Endothelial cell of umbilical vein (primary cell): ENCODE measurements around the gene ZNF385B. TPM values are rescaled to one million over a fixed set of nuclear protein-coding genes. Genes with fewer than 3 reads are reported as not detected.

Experiments used
- BruUV-seq: library from RNA; stranded (reverse); fragments of 400-500 nt; replicated peaks from 2 replicates; lab custom pipeline; 2021; lab: Mats Ljungman, UMichigan
- CTCF ChIA-PET: fragments of 300-600, 350-600 bp; sonication (Branson Sonifier 250); formaldehyde crosslinking; loops from one replicate; lab custom pipeline; 2021; ENCODE audit warnings: antibody characterized with exemption, inconsistent platforms; lab: Charles Lee
- POLR2A ChIA-PET: fragments of 300-600, 350-600 bp; sonication (Branson Sonifier 250); formaldehyde crosslinking; loops from one replicate; lab custom pipeline; 2021; ENCODE audit warnings: antibody characterized with exemption, inconsistent platforms; lab: Charles Lee
- DNase-seq: peaks from one replicate; pipeline ENCODE4 v3.0.0-alpha.2; 2011; ENCODE audit warnings: low read depth, low spot score
- FAIRE-seq: peaks from 2 replicates; lab custom pipeline; 2011; peaks lifted over from hg19 to GRCh38; lab: Jason Lieb, UNC
- H2AFZ ChIP-seq: 2 replicates; pipeline ENCODE4 v1.6.0; 2012; ENCODE audit warnings: low read depth, low read length, control low read depth, inconsistent platforms
- H3K27ac ChIP-seq: 2 replicates; pipeline ENCODE4 v1.5.1; 2011; ENCODE audit warnings: low read depth, mild to moderate bottlenecking, control low read depth, low read length, moderate library complexity; ENCODE audit not compliant: insufficient read depth
- H3K27me3 ChIP-seq, 2 experiments: 2 replicates each; pipeline versions ENCODE4 v1.6.0 to v1.6.1; 2011; ENCODE audit warnings: low read length in 2 of 2, mixed read lengths in 1 of 2; ENCODE audit not compliant: control insufficient read depth in 2 of 2, insufficient read depth in 2 of 2
- H3K36me3 ChIP-seq, 2 experiments: 2 replicates in 1 of 2; 3 replicates in 1 of 2; pipeline ENCODE4 v1.5.1; 2011; ENCODE audit warnings: low read length in 2 of 2, mild to moderate bottlenecking in 1 of 2, moderate library complexity in 1 of 2; ENCODE audit not compliant: control insufficient read depth in 2 of 2, insufficient read depth in 2 of 2; ENCODE audit errors: extremely low read depth in 1 of 2
- H3K4me1 ChIP-seq: 3 replicates; pipeline ENCODE4 v1.5.1; 2011; ENCODE audit warnings: mild to moderate bottlenecking, low read length; ENCODE audit not compliant: control insufficient read depth, insufficient read depth; ENCODE audit errors: extremely low read depth
- H3K4me2 ChIP-seq: 2 replicates; pipeline ENCODE4 v1.6.1; 2011; ENCODE audit warnings: low read length, control low read depth, mixed read lengths; ENCODE audit not compliant: insufficient read depth
- H3K4me3 ChIP-seq, 3 experiments: fragments of 200-600 bp in 1 of 3; sonication (generic), shearing (Covaris generic) in 1 of 3; replicated peaks in 1 of 3; 2 replicates each; pipeline ENCODE4 v1.5.1; 2011 to 2016; ENCODE audit warnings: control low read depth in 3 of 3, low read length in 3 of 3, mild to moderate bottlenecking in 2 of 3, inconsistent platforms in 1 of 3, low read depth in 1 of 3, moderate library complexity in 1 of 3; ENCODE audit not compliant: insufficient read depth in 1 of 3
- H3K79me2 ChIP-seq: 2 replicates; pipeline ENCODE4 v1.6.0; 2012; ENCODE audit warnings: low read length, inconsistent platforms; ENCODE audit not compliant: control insufficient read depth, insufficient read depth
- H3K9ac ChIP-seq: replicated peaks from 2 replicates; pipeline ENCODE3; 2011; ENCODE audit warnings: low read length, control low read depth; ENCODE audit not compliant: insufficient read depth; ENCODE audit errors: extremely low read depth
- H3K9me1 ChIP-seq: replicated peaks from 3 replicates; pipeline ENCODE4 v1.6.0; 2011; ENCODE audit warnings: mild to moderate bottlenecking, low read length; ENCODE audit not compliant: control insufficient read depth, insufficient read depth; ENCODE audit errors: extremely low read depth
- H3K9me3 ChIP-seq: replicated peaks from 2 replicates; pipeline ENCODE4 v1.5.1; 2012; ENCODE audit warnings: low read length, inconsistent platforms; ENCODE audit not compliant: control insufficient read depth, insufficient read depth
- H4K20me1 ChIP-seq: replicated peaks from 2 replicates; pipeline ENCODE3; 2011; ENCODE audit warnings: mild to moderate bottlenecking, low read length; ENCODE audit not compliant: control insufficient read depth, insufficient read depth; ENCODE audit errors: extremely low read depth
- CTCF ChIP-seq, 2 donors: IDR thresholded peaks; 1 replicate in 1 of 2; 2 replicates in 1 of 2; pipeline ENCODE4 v1.5.1; 2011; ENCODE audit warnings: low read length in 2 of 2, mild to moderate bottlenecking in 2 of 2, moderate library complexity in 2 of 2, control low read depth in 1 of 2, inconsistent platforms in 1 of 2, low read depth in 1 of 2; ENCODE audit not compliant: insufficient read depth in 1 of 2; ENCODE audit errors: extremely low read depth in 1 of 2
- EZH2 ChIP-seq: IDR thresholded peaks from 2 replicates; pipeline ENCODE4 v1.6.1; 2012; ENCODE audit warnings: borderline replicate concordance, low read depth, mild to moderate bottlenecking, moderate library complexity, low read length, inconsistent platforms; ENCODE audit not compliant: severe bottlenecking
- FOS ChIP-seq: IDR thresholded peaks from 2 replicates; pipeline ENCODE4 v1.6.1; 2011; ENCODE audit warnings: mild to moderate bottlenecking, low read length, moderate library complexity, borderline replicate concordance; ENCODE audit not compliant: insufficient read depth
- GATA2 ChIP-seq: IDR thresholded peaks from 2 replicates; pipeline ENCODE4 v1.7.0; 2011; ENCODE audit warnings: low read depth, mild to moderate bottlenecking, moderate library complexity, mixed read lengths, low read length; ENCODE audit not compliant: insufficient read length, insufficient read depth
- JUN ChIP-seq: IDR thresholded peaks from 2 replicates; pipeline ENCODE4 v1.6.1; 2011; ENCODE audit warnings: borderline replicate concordance, low read depth; ENCODE audit not compliant: insufficient read length, insufficient read depth
- MAX ChIP-seq: IDR thresholded peaks from 2 replicates; pipeline ENCODE4 v1.6.1; 2011; ENCODE audit not compliant: insufficient read depth, insufficient read length
- MYC ChIP-seq: IDR thresholded peaks from one replicate; pipeline ENCODE4 v1.6.1; 2011; ENCODE audit warnings: mild to moderate bottlenecking, low read depth, low read length
- POLR2A ChIP-seq: IDR thresholded peaks from 2 replicates; pipeline ENCODE4 v1.6.1; 2012; ENCODE audit warnings: low read depth, mild to moderate bottlenecking, control low read depth, low read length
- dilution Hi-C: fragments of 300-500 bp; cut with MboI; formaldehyde crosslinking; loops from one replicate; pipeline ENCODE4 v1.15.0; 2019; ENCODE audit warnings: low sequenced_read_pairs; ENCODE audit not compliant: extremely low pct_ligation_motif_present
- intact Hi-C: fragments of 100-400 bp; cut with micrococcal nuclease; formaldehyde crosslinking; loops from one replicate; pipeline ENCODE4 v1.10.0; 2022
- polyA plus RNA-seq, 4 experiments: library from polyadenylated mRNA; depleted of rRNA in 3 of 4; stranded (reverse) in 3 of 4; unstranded in 1 of 4; fragments of >200 nt; gene quantifications; 2 replicates each; pipeline versions ENCODE4 v1.2.1 to v1.2.3, GENCODE V29; 2011 to 2012; ENCODE audit warnings: missing spikeins in 1 of 4
- total RNA-seq: library from RNA; stranded (reverse); gene quantifications from 2 replicates; pipeline ENCODE4 v1.2.3, GENCODE V29; 2021

The ZNF385B gene
- total and polyA plus RNA-seq, 2 donors (not counting 3 experiments of a cell fraction or from before 2014, with no cell fraction given) = not detected

GRCh38 chr2:179455172-179455524 is 406.3 kb downstream of the ZNF385B start:
- Histone ChIP-seq H3K4me3 (no peak overlapping the region), H3K4me1 (peaks cover 10% of the 10 kb centered on the region), H3K36me3 (no peaks in the 10 kb centered on the region), H3K9ac (no peak overlapping the region), H3K9me3 (peaks cover 2% of the 10 kb centered on the region), H3K27ac (peak overlapping the region; percentile 53), H3K4me2 (no peak overlapping the region), H3K9me1 (no peaks in the 10 kb centered on the region), H3K79me2 (no peaks in the 10 kb centered on the region), H4K20me1 (no peaks in the 10 kb centered on the region), H2AFZ (no peak overlapping the region), H3K27me3 (no peaks in the 10 kb centered on the region)
- FAIRE-seq (no peak), DNase-seq (no peak)
- CTCF ChIA-PET = interaction anchor here (1.0 to 3.8 kb wide), 7 partner anchors 10 to 44 kb away, joined by 3 to 19 read pairs (median 4); no protein-coding TSS in a partner anchor
- dilution Hi-C loops (no loop called here), intact Hi-C loops (no loop called here)
- POLR2A ChIA-PET = no interaction called here
- no TSS peak for BruUV-seq
- TF ChIP-seq POLR2A (no peak), JUN (no peak), GATA2 (no peak), EZH2 (no peak), FOS (no peak), MAX (no peak), CTCF (IDR thresholded peaks at IDR 0.05; ENCODE audit: extremely low read depth in 1 of 2, insufficient read depth in 1 of 2, low read depth in 1 of 2, low read length in 2 of 2) (no peak), MYC (no peak)
